Stimulated activated CD8-positive, alpha-beta memory T cell treated with anti-CD3 and anti-CD28 coated beads, Interleukin-12 subunit alpha, Interleukin-12 subunit beta, amount 100 ng/mL, for 1 hour (primary cell): Measurements from ENCODE around the gene PDE1A.
"Not testable (repeated sequence)": the region's sequence is repeated elsewhere in the genome, so short reads cannot be mapped to it uniquely, and the experiment has no call there.

ENCODE experiments used
- DNase-seq: peaks from one replicate; pipeline ENCODE4 v3.0.0-alpha.2; 2020; ENCODE audit warnings: low read depth

Gene PDE1A

DNA sequence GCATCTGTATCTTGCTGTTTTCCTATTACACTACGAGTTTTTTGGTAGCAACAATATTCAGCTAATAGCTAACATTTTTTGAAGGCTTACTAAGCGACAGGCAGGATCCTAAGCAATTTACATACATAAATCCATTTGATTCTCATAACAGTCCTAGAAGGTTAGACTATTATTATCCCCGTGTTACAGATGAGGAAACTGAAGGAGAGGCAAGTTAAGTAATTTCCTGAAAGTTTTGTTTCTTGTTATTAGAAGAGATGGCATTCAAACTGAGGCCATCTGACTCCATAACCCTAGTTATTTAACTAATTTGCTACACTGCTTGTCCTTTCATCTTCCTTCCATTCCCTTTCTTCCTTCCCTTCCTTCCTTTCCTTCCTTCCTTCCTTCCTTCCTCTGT, 68.2 kb downstream of the PDE1A start:
- DNase-seq: no peak

DNA sequence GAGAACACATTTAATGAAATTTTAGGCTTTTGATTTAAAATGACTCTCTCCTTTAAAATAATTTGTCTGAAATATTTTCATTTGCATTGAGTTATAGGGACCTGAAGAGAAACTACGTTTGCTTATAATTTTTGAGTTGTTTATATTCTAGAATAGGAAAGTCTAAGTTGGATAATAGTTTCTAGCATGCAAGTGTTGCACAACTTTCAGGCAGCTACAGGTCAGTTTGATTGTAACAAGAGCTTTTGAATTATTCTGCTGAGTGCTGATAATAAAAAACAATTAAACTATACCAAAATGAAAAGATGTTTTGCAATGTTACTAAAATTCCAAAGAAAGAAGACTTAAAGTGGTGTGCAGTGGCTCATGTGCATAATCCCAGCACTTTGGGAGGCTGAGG, 71.0 kb downstream of the PDE1A start:
- no peak for DNase-seq

DNA sequence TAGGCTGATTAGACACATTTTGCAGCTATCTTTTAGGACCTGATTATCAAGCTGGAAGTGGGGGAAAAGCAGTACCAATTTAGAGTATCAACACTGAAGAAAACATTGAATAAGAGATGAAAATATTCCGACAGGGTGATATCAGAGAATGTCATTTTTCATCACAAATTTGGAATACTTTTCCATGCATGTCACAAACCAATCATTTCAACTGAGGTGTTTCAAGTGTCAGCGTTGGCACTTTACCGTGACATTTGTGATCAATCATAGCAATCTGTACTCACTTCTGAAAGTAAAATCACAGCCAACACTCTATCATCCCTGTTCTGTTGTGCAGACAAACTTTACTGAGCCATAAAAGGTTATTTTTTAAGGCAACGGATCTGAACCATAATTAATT, 75.4 kb downstream of the PDE1A start:
- DNase-seq: no peak

DNA sequence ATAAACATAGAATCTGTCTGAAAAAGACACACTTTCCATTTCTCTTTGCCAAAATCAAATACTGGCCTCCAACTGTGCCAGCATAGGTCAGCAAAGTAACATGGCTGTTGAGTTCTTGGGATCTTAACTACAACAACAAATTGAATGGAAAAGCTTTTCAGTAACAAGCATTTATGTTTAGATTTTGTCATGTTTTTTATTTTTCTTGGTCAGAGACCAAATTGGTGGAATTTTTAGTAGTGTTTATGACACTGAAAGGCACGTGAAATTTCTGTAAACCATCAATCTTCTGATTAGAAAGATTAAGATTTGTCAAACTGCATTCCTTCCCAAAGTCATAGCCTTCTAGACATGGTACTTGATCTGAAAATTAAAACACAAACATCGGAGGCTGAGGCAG, 77.6 kb downstream of the PDE1A start:
- no peak for DNase-seq

DNA sequence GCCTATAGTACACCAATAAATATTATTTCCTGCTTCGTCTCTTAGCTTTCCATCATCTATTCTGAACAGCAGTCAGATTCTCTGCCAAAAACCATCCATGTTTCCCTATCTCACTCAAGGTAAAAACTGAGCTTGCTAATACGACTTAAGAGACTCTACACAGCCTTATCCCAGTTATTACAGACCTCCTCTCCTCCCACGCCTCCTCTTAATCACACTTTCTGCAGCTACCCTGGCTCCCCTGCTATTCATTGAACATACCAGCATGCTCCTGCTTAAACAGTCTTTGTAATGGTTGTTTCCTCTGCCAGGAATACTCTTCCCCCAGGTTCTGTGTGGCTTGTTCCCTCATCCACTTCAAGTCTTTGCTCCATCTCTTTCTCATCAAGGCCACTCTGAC, 81.5 kb downstream of the PDE1A start:
- no peak for DNase-seq

DNA sequence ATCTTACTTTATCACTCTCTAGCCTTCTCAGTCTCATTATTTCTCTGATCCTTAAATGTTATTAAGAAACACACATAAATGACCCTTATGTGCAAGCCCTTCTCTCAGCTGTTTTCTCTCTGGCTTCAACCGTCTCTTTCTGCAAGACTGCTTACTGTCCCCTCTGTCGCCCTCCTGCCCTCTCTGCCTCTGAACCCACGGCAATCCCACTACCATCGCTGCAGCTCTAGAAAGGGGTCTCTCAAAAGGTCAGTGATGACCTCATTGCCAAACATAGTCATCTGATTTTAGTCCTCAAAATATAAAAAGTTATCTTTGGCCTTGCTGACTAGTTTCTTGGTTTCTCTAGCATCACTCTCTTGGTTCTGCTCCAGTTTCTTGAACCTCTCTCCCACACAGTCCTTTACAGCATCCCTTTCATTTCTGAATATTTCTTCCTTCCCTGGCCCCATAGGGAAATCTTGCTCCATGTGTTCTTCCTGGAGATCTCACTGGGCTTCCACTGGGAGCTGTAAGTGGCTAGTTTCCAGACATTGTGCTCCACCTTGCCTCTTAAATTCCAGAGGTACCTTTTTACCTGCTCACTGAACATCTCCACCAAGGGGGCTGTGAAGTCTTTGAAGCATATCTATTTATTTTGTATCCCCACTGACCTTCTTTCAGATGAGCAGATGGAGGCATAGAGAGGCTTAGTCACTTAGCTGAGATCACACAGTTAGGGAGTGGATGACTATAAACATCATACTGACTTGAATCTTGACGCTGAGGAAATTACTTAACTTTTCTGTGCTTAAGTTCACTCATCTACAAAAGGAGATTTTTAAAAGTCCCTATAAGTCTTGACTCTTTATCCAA, 96.2 kb downstream of the PDE1A start:
- no peak for DNase-seq

DNA sequence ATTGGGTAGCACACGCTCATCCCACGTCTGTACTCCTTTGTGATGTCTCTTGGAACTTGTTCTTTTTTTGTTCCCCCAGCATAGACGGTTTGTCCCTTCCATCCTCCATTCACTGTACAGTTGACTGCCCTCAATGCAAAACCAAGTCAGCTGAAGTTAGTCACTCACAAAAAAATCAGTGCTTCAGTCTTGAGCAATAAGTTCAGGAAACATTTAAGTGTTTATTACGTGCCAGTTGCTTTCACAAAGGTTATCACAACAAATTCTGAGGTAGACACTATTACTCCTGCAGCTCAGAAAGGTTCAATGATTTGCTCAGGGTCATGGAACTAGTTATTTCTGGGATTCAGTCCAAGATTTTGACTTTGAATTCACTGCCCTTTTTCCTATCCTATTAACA, 102.2 kb downstream of the PDE1A start:
- no peak for DNase-seq

DNA sequence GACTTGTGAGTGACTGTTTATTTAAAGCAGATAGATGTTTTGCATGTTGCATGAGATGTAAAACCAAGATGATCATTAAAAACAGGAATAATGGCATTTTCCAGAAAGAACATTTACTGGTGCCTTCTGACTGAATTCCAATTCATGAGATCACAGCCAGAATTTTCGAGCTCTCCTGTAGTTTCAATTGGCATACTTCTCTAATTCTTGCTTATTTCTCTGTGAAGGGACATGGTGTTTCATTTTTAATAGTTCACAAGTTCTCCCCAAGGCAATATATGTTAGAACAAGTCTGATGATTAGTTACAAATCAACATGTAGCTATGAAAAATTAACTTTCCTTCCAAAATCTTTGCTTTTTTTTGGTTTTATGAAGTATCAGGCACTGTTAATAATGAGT, 105.7 kb downstream of the PDE1A start:
- DNase-seq: no peak

DNA sequence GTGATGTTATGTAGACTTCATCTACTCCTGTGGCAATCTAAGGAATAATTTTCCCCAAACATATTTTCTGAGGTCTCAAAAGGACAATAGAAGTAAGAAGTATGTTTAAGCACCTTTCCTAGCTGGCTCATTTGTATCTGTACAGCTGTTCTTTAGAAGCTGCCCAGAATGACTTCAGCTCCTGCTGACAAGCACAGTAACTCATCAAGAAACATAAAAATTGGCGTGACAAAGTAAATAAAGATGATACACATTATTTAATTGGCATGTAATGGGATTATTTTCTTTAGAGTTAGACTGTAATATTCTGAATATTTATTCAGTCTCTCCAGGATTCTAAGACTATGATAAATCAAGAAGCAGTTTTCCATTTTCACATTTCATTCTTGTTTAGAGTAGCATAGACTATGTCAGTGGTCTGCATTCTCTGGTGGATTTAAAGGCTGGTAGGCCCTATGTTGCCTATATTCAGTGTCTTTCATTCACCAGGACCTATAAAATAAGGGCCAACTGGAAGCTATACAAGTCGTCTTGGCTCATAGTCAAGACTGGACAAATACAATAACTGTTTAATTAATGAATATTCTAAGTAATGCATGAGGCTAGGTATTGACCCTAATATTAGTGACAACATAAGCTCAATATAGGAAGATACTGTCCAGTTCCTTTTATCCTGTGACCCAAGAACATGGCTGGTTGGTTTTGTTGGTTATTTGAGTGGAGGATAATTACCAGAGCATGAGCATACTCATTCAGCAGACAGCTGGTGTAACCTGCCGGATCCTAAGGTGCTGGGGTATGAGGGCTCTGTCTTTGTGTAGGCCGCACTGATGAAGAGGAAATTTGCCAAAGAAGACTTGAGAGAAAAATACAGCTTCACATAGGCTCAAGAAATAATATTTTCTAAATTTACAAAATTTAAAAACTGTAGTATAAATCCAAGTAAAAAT, 107.0 kb downstream of the PDE1A start:
- no peak for DNase-seq

DNA sequence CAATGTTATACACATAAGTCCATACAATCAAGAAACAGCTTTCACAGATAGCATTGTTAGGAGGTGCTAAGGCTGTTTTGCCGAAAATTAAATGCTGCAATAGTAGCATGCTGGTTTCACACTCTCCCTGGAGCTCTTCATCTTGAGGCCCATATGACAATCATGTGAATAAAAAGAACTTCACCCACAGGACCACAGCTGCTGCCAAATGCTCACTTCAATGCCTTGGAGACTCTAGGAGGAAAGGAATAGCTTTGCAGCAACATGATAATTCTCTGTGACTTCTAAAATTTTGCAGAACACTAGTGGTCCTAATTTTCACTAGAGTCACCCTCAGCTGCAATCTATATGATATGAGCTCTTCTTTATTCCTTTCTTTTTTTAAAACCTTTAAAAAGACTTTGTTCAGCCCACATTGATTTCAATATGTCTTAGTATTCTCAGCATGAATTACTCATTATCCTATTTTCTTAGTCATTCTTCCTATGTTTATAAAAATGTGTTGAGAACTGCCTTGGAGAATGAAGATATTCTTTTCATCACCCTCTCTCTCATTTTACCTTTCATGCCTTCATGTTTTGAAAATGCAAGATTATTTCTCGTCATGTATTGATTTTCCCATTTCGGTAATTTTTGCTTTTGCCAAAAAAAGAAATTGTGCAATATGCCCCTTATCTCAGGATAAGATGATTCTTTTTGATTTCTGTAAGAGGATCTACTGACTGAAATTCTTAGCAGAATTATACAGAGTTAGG, 108.2 kb downstream of the PDE1A start:
- DNase-seq: no peak

DNA sequence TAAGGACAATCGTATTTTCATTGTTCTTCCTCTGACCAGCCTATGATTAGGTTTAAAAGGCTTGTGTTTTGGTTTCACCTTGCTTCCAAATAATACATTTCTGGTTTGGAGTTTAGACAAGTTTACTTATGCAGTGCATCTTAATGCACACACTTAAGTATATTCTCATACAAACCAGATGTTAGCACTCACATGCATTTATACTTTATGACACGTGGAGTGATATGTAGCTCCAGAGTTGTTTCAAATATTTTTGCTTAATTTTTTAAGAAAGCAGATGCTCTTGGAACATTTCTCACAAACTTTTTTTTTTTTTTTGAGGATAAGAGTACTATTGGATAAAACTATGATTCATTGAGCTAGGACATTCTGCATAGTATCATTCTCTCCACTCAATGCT, 109.9 kb downstream of the PDE1A start:
- no peak for DNase-seq

DNA sequence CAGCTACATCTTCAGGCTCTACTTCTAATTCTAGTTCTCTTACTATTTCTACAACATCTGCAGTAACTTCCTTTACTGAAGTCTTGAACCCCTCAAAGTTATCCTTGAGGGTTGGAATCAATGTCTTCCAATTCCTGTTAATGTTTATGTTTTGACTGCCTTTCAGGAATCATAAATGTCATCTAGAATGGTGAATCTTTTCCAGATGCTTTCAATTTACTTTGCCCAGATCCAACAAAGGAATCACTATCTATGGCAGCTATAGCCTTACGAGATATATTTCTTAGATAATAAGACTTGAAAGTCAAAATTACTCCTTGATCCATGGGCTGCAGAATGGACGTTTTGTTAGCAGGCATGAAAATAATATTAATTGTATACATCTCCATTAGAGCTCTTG, 123.9 kb downstream of the PDE1A start:
- DNase-seq: no peak

DNA sequence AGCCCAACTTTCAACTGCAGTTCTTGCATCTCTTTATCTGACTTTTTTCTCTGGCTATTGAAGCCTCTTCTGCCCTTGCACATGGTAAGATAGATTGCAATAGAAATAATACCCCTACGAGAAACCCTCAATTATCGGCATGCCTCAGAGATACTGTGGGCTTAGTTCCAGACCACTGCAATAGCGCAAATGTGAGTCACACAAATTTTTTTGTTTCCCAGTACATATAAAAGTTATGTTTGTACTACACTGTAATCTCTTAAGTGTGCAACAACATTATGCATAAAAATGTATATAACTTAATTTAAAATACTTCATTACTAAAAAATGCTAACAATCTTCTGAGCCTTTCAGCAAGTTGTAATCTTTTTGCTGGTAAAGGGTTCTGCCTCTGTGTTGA, 124.7 kb downstream of the PDE1A start:
- DNase-seq: no peak

DNA sequence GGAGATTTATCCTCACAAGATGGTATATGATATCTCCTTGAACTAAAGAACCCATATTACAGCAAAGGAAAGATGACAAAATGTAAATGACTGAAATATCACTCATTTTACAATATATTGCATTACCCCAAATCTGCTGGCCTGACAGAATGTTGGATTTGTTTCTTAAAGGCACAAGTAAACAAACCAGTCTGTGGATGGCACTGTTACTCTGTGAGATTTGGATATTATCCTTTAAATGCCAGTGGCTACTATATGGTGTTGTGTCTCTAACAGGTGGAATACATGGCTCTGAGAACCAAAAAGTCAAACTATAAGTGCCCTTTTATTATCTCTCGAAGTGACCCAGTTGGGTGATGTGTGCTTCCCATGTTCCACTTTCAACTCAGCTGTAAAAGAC, 125.7 kb downstream of the PDE1A start:
- DNase-seq: no peak

DNA sequence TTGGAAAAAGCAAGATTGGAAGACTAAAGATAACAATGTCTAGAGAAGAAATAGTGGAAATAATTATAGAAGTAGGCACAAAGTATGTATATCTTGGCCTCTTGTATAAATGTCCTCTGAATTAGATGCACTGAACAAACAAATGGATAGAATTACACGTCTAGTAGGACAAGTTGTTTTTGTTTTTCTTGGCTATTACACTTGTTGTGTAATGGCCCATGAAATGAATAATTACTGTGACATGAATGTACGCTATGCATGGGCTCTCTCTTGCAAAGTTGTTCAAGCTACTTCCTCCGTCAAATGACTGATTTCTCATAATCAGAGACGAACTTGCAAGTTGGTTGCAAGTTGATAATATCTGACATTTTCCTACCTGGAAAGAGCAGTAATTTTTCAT, 126.2 kb downstream of the PDE1A start:
- no peak for DNase-seq

DNA sequence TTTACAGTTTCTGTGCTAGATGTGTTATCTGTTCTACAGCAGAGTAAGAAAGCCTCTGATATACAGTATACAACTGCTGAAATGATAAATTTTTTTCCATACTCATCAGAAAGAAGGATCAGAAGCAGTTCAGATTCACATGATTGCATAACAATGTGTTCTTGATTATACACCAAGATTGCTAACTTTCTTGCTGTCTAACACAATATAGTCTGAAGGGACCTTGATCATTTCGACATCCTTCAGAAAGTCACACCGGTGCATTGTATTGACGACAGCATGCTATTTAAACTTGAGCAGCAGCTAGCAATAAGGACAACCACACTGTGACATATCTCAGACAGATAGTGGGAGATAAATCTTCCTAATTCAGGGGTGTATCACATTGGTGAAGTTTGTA, 127.2 kb downstream of the PDE1A start:
- DNase-seq: no peak

DNA sequence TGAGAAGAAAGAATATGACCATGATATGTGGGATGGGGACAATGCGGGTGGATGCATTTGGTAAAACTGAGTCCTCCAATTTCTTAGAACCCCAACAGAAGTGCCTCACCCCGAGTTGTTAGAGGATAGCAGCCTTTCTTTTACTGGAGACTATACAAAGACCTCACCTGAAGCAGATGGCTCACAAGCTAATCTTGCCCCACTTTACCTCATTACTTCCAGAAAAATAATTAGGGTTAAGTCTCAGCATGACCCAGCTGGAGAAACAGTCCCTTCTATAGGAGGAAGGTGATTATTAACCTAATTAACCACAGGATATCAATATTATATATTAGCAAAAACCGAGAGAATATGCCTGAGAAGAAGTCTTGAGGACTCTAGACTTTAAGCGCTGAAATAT, 128.4 kb downstream of the PDE1A start:
- no peak for DNase-seq

DNA sequence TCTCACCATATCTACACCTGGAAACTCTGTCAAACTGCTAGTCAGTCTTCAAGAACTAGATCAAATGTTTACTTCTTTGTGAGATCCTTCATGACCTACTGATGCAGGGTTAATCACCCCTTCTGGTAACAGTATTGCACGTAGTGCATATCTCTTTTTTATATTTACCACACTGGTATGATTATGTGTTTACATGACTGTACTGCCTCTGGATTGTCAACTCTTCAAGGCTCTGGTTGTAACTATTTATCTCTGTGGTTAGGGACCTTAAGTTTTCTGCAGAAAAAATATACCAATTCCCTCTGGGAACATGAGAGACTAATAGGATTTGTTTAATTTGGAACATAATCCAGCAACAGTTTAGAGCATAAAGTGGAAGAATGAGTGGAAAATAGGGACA, 135.5 kb downstream of the PDE1A start:
- DNase-seq: no peak

DNA sequence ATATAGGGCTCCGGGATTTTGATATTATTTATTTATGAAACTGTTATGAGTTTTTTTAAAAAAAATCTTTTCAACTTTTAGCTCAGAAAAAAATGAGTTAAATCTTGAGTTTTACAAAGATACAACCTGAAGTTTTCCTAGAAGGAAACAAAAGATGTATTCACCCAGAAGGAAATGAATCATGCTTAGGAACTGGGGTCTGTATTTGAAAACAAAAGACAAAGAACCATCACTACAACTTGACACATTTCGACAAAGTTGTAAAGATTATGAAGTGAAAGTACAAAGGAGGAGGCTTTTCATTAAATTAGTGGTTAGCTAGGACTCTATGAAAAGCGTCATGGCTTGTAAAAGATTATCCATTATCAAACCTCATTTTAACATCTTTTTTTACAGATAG, 143.3 kb downstream of the PDE1A start:
- DNase-seq: no peak

DNA sequence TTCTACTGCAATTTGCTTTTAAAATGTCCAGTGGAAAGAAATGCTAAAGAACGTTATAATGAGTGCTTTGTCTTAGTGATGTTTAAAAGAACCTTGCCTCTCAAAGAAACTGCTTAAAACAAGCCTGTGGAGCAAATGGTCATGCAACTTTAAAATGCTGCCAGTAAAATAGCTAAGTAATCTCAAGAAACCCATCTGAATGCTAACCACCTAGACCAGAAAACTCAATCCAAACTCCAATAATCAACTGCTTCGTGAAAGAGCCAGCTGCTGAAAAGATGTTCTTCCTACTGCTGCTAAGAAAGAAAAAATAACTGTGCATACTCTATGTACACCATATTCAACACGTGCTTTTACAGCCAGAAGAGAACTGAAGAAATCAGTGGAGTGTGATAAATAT, 145.6 kb downstream of the PDE1A start:
- DNase-seq: no peak

DNA sequence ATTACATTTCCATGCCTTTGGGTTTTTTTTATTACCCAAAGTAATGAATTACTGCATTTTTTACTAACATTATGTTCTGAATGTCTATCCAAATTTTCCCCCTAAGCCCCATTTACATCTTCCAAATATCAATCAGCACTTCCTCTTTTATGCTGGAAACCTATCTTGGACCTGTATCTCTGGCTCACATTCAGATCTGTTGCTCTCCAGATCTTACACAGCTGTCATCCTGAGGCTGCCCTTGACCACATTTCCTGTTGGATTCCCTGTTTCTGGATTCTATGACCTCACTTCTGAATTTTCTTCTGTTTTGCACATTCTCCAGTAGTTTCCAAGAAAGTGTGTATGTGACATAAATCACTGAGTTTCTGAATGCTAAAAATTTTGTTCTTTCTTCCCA, 146.7 kb downstream of the PDE1A start:
- DNase-seq: no peak

DNA sequence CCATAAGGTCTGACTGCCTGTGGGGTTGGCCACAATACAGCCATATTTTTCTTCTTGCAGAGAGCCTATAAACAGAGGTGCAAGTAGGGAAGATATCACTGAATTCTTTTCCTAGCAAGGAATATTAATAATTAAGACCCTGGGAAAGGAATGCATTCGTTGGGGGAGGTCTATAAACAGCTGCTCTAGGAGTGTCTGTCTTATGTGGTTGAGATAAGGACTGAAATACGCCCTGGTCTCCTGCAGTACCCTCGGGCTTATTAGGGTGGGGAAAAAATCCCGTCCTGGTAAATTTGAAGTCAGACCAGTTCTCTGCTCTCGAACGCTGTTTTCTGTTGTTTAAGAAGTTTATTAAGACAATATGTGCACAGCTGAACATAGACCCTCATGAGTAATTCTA, 150.2 kb downstream of the PDE1A start:
- not testable (repeated sequence) for DNase-seq

DNA sequence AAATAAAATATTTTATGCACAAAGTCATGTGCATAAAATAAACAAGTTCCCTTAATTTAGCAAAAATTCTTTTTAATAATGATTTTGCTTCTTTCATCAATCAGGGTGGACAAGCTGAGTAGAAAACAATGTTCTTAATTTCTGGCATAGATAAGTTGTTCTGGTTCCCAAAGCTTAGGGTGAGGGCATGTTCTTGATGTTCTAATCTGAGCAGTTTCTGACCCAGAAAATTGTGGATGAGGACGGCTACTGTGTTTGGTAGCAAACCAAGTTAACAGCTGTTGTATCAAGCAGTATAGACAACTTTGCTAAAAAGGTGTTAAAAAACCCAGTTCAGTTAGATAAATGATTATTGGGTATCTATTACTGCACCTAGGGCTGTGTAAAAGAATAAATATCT, 158.9 kb downstream of the PDE1A start:
- DNase-seq: no peak
